ENCODE results near the gene CEP164. TPM values are rescaled to one million over a fixed set of nuclear protein-coding genes. Genes with fewer than 3 reads are reported as not detected.

The CEP164 gene
- total and polyA plus RNA-seq, 2 experiments from 2014 or later = 13.9 to 23.8 TPM

DNA sequence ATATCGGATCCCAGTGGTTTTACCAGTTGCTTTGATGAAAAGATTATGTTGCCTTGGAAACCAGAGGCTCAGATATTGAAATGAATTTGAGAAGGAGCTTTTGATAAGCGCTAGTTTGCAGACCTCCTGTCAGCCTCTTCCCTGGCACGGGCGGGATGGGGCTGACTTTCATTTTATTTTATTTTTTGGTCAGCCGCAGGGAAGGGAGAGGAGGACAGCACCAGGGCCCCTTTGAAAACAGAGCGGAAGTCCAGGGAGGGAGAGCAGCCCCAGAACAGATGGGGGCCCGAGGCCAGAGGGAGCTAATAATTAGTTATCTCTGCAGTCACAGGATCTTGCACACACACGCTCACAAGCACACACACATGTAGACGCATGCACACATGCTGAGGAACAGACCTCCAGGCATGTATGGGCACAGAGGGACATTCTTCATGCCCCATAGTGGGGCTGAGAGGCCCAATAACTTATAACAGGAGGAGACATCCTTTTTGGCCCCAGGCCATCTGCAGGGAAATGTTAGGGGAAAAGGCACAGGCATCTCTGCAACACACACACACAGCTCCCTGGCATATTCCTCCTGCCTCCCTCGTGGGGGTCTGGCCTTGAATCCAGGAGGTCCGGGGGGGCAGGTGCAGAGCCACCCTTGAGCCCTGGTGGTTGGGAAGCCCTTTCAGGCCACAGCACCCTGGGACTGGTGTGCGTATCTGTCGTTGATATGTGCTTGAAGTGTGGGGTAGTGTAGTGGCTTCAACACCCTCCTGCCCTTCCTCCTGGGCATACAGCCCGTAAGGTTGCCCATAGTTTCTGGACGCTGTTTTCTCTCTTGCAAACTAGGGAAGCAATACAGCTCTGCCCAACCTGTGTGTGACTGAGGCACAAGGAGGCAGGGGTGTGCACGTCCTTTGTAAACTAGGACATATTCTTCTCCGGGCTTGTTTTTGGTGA lies 117.3 kb downstream of the CEP164 start (continued):
- TF ChIP-seq REST (IDR thresholded peaks at IDR 0.05; ENCODE audit: unreplicated experiment) (no peak), EZH2 (IDR thresholded peaks at IDR 0.05; ENCODE audit: low read depth, unreplicated experiment) (no peak)
- TF ChIP-seq, protein P1, sequence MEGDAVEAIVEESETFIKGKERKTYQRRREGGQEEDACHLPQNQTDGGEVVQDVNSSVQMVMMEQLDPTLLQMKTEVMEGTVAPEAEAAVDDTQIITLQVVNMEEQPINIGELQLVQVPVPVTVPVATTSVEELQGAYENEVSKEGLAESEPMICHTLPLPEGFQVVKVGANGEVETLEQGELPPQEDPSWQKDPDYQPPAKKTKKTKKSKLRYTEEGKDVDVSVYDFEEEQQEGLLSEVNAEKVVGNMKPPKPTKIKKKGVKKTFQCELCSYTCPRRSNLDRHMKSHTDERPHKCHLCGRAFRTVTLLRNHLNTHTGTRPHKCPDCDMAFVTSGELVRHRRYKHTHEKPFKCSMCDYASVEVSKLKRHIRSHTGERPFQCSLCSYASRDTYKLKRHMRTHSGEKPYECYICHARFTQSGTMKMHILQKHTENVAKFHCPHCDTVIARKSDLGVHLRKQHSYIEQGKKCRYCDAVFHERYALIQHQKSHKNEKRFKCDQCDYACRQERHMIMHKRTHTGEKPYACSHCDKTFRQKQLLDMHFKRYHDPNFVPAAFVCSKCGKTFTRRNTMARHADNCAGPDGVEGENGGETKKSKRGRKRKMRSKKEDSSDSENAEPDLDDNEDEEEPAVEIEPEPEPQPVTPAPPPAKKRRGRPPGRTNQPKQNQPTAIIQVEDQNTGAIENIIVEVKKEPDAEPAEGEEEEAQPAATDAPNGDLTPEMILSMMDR (conservative IDR thresholded peaks at IDR 0.05; ENCODE audit: low read depth in 2 of 2) = no peak

DNA sequence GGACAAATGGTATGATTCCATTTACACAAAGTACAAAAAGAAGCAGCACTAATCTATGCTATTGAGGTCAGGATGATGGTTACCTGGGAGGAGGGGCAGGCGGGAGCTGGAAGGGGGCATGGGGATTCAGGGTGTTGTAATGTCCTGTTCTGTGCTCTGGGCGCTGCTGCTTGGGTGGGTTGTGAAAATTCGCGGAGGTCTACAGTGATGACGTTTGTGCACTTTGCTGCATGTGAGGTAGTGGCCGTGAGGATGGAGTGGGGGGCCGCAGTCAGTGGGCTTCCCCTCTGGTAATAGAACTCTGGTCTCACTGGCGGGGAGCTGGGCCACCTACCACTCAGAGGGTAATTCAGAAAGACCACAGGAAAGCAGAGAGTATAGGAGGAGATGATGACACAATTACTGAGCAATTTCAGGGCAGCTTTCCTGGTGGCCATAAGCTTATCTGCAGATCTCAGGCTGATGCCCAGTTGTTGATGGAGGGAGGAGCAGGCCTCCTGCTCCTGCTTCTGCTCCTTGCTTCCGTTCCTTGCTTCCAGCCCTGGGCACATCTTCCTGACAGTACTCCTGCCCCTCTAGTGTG lies 121.5 kb downstream of the CEP164 start:
- H2AFZ ChIP-seq = no peak overlapping the region
- no peaks in the 10 kb centered on the region for H3K9me2 ChIP-seq (ENCODE audit: insufficient read depth)
- no peak for TF ChIP-seq STAT1 (IDR thresholded peaks at IDR 0.05; ENCODE audit: unreplicated experiment)
- TF ChIP-seq ZNF462 (CRISPR knock-in tag; IDR thresholded peaks at IDR 0.05) = no peak
- TF ChIP-seq ZNF331 (CRISPR knock-in tag; IDR thresholded peaks at IDR 0.05; ENCODE audit: low read depth) = no peak
- H3K27me3 ChIP-seq (ENCODE audit: insufficient read depth) = no peaks in the 10 kb centered on the region
- Mint-ChIP-seq H3K9me3 (peaks cover 4% of the 10 kb centered on the region), H3K27ac (no peak overlapping the region), H3K4me1 (no peaks in the 10 kb centered on the region; the same call in 2 of the 3 replicates), H3K36me3 (ENCODE audit: low read depth) (no peaks in the 10 kb centered on the region), H3K27me3 (ENCODE audit: insufficient read depth, low read depth, poor library complexity) (peaks cover 4% of the 10 kb centered on the region), H3K4me3 (no peak overlapping the region)
- no peak overlapping the region for H3K4me3 ChIP-seq
- no peaks in the 10 kb centered on the region for H4K20me1 ChIP-seq (replicated peaks; ENCODE audit: insufficient read depth)
- ATAC-seq = no peak
- DNase-seq (ENCODE audit: low spot score) = no peak
- no peaks in the 10 kb centered on the region for H3K36me3 ChIP-seq (ENCODE audit: insufficient read depth)
- no peaks in the 10 kb centered on the region for H3F3A ChIP-seq (replicated peaks; ENCODE audit: low read depth)
- no peak overlapping the region for H3K27ac ChIP-seq (ENCODE audit: low read depth)
- H3K4me1 ChIP-seq (ENCODE audit: insufficient read depth) = no peaks in the 10 kb centered on the region
- H3K4me2 ChIP-seq = no peak overlapping the region
- H3K79me2 ChIP-seq (replicated peaks; ENCODE audit: insufficient read depth) = no peaks in the 10 kb centered on the region
